Osteocyte (in vitro differentiated cells): ENCODE results near the gene PDCD1. TPM values are rescaled to one million over a fixed set of nuclear protein-coding genes. Genes with fewer than 3 reads are reported as not detected.

Source experiments
- DNase-seq: peaks from one replicate; pipeline ENCODE4 v3.0.0; 2021; ENCODE audit warnings: mixed read lengths; ENCODE audit not compliant: unreplicated experiment; ENCODE audit errors: extremely low spot score
- H3K27ac Mint-ChIP-seq: one replicate; pipeline ENCODE4 v1.8.0; 2021; ENCODE audit warnings: mild to moderate bottlenecking, mixed read lengths; ENCODE audit not compliant: unreplicated experiment
- H3K27me3 Mint-ChIP-seq: one replicate; pipeline ENCODE4 v1.8.0; 2021; ENCODE audit warnings: mixed read lengths; ENCODE audit not compliant: unreplicated experiment
- H3K36me3 Mint-ChIP-seq: one replicate; pipeline ENCODE4 v1.8.0; 2021; ENCODE audit warnings: mixed read lengths; ENCODE audit not compliant: unreplicated experiment
- H3K4me1 Mint-ChIP-seq: one replicate; pipeline ENCODE4 v1.8.0; 2021; ENCODE audit warnings: mixed read lengths; ENCODE audit not compliant: unreplicated experiment
- H3K4me3 Mint-ChIP-seq: one replicate; pipeline ENCODE4 v1.8.0; 2021; ENCODE audit warnings: mild to moderate bottlenecking, moderate library complexity, mixed read lengths; ENCODE audit not compliant: unreplicated experiment
- H3K9me3 Mint-ChIP-seq: one replicate; pipeline ENCODE4 v1.8.0; 2021; ENCODE audit warnings: mixed read lengths; ENCODE audit not compliant: unreplicated experiment
- CTCF ChIP-seq: fragments of 200-600 bp; sonication (generic); IDR thresholded peaks from 2 replicates; pipeline ENCODE4 v1.5.0; 2021; ENCODE audit warnings: antibody characterized with exemption, mild to moderate bottlenecking, moderate library complexity
- total RNA-seq: library from RNA; stranded (reverse); gene quantifications from 2 replicates; pipeline ENCODE4 v1.2.1, GENCODE V29; 2021

PDCD1 gene
- total RNA-seq, 1 donor from 2014 or later = not detected

DNA sequence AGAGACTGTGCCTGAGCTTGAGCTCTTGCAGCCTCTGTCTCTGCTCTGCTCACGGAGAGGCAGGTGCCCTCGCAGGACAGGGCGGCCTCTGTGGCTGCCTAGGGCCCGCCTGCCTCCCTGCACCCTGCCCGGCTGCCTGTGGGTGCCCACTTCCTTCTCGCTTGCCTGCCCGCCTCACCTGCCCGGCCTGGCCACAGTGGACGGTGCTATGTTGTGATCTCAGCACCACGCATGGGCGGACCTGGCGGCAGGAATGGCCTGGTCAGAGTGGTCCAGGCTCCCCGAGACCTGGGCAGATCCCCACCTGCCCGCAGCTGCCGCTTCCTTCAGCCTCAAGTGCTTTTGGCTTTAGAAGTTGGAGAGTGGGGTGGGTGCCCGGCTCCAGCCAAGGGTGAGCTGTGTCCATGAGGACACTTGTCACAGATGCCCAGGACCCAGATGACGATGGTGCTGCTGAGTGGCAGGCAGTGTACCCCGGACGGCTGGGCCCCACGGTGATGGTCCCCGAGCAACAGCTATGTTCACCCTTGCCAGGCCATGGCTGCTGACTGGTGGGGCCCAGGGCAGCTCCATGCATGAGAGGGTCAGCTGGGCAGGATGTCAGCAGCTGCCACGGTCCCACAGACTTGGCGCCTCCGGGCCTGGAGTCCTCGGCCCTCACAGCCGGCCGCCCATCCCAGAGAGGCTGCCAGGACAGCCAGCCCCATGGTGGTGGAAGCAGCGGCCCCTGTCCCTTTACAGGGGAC lies 36.2 kb upstream of the PDCD1 start:
- no peak for TF ChIP-seq CTCF
- Mint-ChIP-seq H3K27me3 (no peaks in the 10 kb centered on the region), H3K36me3 (no peaks in the 10 kb centered on the region), H3K4me1 (peaks cover 13% of the 10 kb centered on the region), H3K27ac (no peak overlapping the region), H3K4me3 (no peak overlapping the region), H3K9me3 (no peaks in the 10 kb centered on the region)
- DNase-seq = no peak

GRCh38 chr2:241894056-241894641 lies 35.5 kb upstream of the PDCD1 start:
- H3K36me3 Mint-ChIP-seq = no peaks in the 10 kb centered on the region
- no peaks in the 10 kb centered on the region for H3K27me3 Mint-ChIP-seq
- H3K9me3 Mint-ChIP-seq = peaks cover 2% of the 10 kb centered on the region

GRCh38 chr2:241893265-241893664 lies 34.6 kb upstream of the PDCD1 start:
- DNase-seq = no peak
- H3K27ac Mint-ChIP-seq = no peak overlapping the region
- no peaks in the 10 kb centered on the region for H3K36me3 Mint-ChIP-seq
- no peak for TF ChIP-seq CTCF
- peaks cover 3% of the 10 kb centered on the region for H3K4me1 Mint-ChIP-seq
- no peak overlapping the region for H3K4me3 Mint-ChIP-seq
- H3K9me3 Mint-ChIP-seq = peaks cover 4% of the 10 kb centered on the region
- no peaks in the 10 kb centered on the region for H3K27me3 Mint-ChIP-seq

More at GRCh38 chr2:241894056-241894641, 35.5 kb upstream of the PDCD1 start:
- Mint-ChIP-seq H3K4me3 (no peak overlapping the region), H3K4me1 (peaks cover 6% of the 10 kb centered on the region), H3K27ac (no peak overlapping the region)
- DNase-seq = no peak
- no peak for TF ChIP-seq CTCF

GRCh38 chr2:241892299-241893137 lies 33.8 kb upstream of the PDCD1 start:
- no peaks in the 10 kb centered on the region for H3K27me3 Mint-ChIP-seq
- H3K9me3 Mint-ChIP-seq = peaks cover 4% of the 10 kb centered on the region
- no peak for DNase-seq
- H3K36me3 Mint-ChIP-seq = no peaks in the 10 kb centered on the region
- no peak overlapping the region for H3K4me3 Mint-ChIP-seq
- no peak overlapping the region for H3K27ac Mint-ChIP-seq
- TF ChIP-seq CTCF = no peak
- peaks cover 3% of the 10 kb centered on the region for H3K4me1 Mint-ChIP-seq

DNA sequence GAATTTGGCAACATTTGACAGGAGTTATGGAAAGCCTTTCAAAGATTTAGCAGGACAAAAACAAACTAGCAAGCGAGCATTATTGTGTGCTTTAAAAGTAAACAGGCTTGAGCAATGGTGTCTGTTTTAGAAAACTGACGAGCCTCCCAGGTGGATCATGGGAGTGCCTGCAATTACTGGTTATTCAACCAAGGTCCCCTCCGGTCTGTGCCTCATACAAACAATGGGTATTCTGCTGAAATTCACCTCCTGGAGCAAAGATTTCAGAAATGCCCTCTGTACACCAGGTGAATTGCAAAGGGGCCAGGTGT lies 33.2 kb upstream of the PDCD1 start:
- Mint-ChIP-seq H3K27ac (no peak overlapping the region), H3K4me1 (peaks cover 3% of the 10 kb centered on the region), H3K9me3 (peaks cover 4% of the 10 kb centered on the region), H3K4me3 (no peak overlapping the region), H3K27me3 (no peaks in the 10 kb centered on the region), H3K36me3 (no peaks in the 10 kb centered on the region)
- TF ChIP-seq CTCF = no peak
- no peak for DNase-seq
